Right renal pelvis (tissue), 4 donors: ENCODE results near the gene CTXN2. TPM values are rescaled to one million over a fixed set of nuclear protein-coding genes. Genes with fewer than 3 reads are reported as not detected.

Experiments used
- DNase-seq, 4 donors: peaks; one replicate each; pipeline ENCODE4 v3.0.0-alpha.2; 2013; ENCODE audit warnings: low read depth in 4 of 4, low spot score in 3 of 4, missing footprints in 1 of 4
- polyA plus RNA-seq, 4 donors: library from polyadenylated mRNA; unstranded; fragments of 120-200 nt; gene quantifications; one replicate each; pipeline ENCODE4 v1.2.1, GENCODE V29; 2013; ENCODE audit not compliant: insufficient read length in 4 of 4

Gene CTXN2
- polyA plus RNA-seq, 4 donors, result 0.05 to 0.18 TPM; not detected in 2

- DNase-seq, result no peak
Measured at GRCh38 chr15:48221261-48221660, 29.8 kb downstream of the CTXN2 start.

- no peak for DNase-seq
Measured at GRCh38 chr15:48221885-48222284, 30.4 kb downstream of the CTXN2 start.

GRCh38 chr15:48222627-48223026, 31.2 kb downstream of the CTXN2 start:
- DNase-seq, result no peak

GRCh38 chr15:48225771-48226170, 34.3 kb downstream of the CTXN2 start:
- no peak for DNase-seq

GRCh38 chr15:48230498-48230897, 39.0 kb downstream of the CTXN2 start:
- DNase-seq, result no peak

- DNase-seq, result no peak
Measured at GRCh38 chr15:48233246-48233645, 41.8 kb downstream of the CTXN2 start.

GRCh38 chr15:48239334-48239733, 47.9 kb downstream of the CTXN2 start:
- DNase-seq, result no peak

GRCh38 chr15:48242015-48242414, 50.5 kb downstream of the CTXN2 start:
- DNase-seq, result no peak

GRCh38 chr15:48242535-48242934, 51.1 kb downstream of the CTXN2 start:
- no peak for DNase-seq

GRCh38 chr15:48244921-48245320, 53.5 kb downstream of the CTXN2 start:
- DNase-seq, result no peak

GRCh38 chr15:48248414-48248813, 56.9 kb downstream of the CTXN2 start:
- DNase-seq, result no peak

- peak; percentile 28 to 65 (median 60) for DNase-seq
Measured at GRCh38 chr15:48250640-48251076, 59.2 kb downstream of the CTXN2 start.

- no peak for DNase-seq
Measured at GRCh38 chr15:48253172-48253571, 61.7 kb downstream of the CTXN2 start.

Other genes with a start within 250 kb of the CTXN2 start
- gene SLC24A5, start 70.7 kb upstream of the CTXN2 start, polyA plus RNA-seq, result under 1 TPM; 0.17 to 0.93 (median 0.49) TPM
- gene MYEF2, start 13.4 kb upstream of the CTXN2 start, polyA plus RNA-seq, result 100 to 1,000 TPM in 1 of 4 donors, 10 to 100 TPM in 3; 83.5 to 103 (median 92.7) TPM
- gene SLC12A1, start 14.6 kb downstream of the CTXN2 start, polyA plus RNA-seq, result 100 to 1,000 TPM; 346 to 671 (median 502) TPM
- 100 to 1,000 TPM; 162 to 178 (median 168) TPM for gene DUT, start 139.8 kb downstream of the CTXN2 start, polyA plus RNA-seq